Measurements from ENCODE around the gene LDLR.

The LDLR gene

GRCh38 chr19:11151181-11151580, 61.9 kb downstream of the LDLR start:
- no peak for ATAC-seq
- TF ChIP-seq ARNTL (CRISPR knock-in tag; IDR thresholded peaks at IDR 0.05; ENCODE audit: borderline replicate concordance, low read depth) (no peak), ZFP30 (CRISPR knock-in tag; IDR thresholded peaks at IDR 0.05) (no peak), POU6F1 (CRISPR knock-in tag; IDR thresholded peaks at IDR 0.05; ENCODE audit: borderline replicate concordance, low read depth) (no peak), CSRNP3 (CRISPR knock-in tag; IDR thresholded peaks at IDR 0.05) (no peak), BACH2 (CRISPR knock-in tag; IDR thresholded peaks at IDR 0.05; ENCODE audit: borderline replicate concordance) (no peak), PATZ1 (CRISPR knock-in tag; IDR thresholded peaks at IDR 0.05; ENCODE audit: borderline replicate concordance) (no peak), ZNF565 (CRISPR knock-in tag; conservative IDR thresholded peaks at IDR 0.05; ENCODE audit: low read depth) (no peak), PPARA (CRISPR knock-in tag; IDR thresholded peaks at IDR 0.05; ENCODE audit: borderline replicate concordance) (no peak), ESRRG (CRISPR knock-in tag; IDR thresholded peaks at IDR 0.05) (no peak), ZNF70 (CRISPR knock-in tag; IDR thresholded peaks at IDR 0.05) (no peak), TCF4 (CRISPR knock-in tag; IDR thresholded peaks at IDR 0.05; ENCODE audit: borderline replicate concordance) (no peak), CSDC2 (CRISPR knock-in tag; IDR thresholded peaks at IDR 0.05) (no peak)

- peak; percentile 35 for ATAC-seq
- TF ChIP-seq CSDC2 (CRISPR knock-in tag; IDR thresholded peaks at IDR 0.05) (no peak), ISL1 (CRISPR knock-in tag; IDR thresholded peaks at IDR 0.05) (0 out of 2 replicates have a peak, but pooled peaks have one; percentile 6)
Measured at GRCh38 chr19:11152318-11153062, 63.2 kb downstream of the LDLR start.

GRCh38 chr19:11154683-11155047, 65.4 kb downstream of the LDLR start:
- TF ChIP-seq ZNF70 (CRISPR knock-in tag; IDR thresholded peaks at IDR 0.05): no peak
- no peak for TF ChIP-seq CSRNP3 (CRISPR knock-in tag; IDR thresholded peaks at IDR 0.05)
- TF ChIP-seq ESRRG (CRISPR knock-in tag; IDR thresholded peaks at IDR 0.05): no peak
- no peak for TF ChIP-seq POU6F1 (CRISPR knock-in tag; IDR thresholded peaks at IDR 0.05; ENCODE audit: borderline replicate concordance, low read depth)
- no peak for TF ChIP-seq RARB (CRISPR knock-in tag; IDR thresholded peaks at IDR 0.05)
- no peak for TF ChIP-seq ZNF565 (CRISPR knock-in tag; conservative IDR thresholded peaks at IDR 0.05; ENCODE audit: low read depth)
- no peak for TF ChIP-seq TOX (CRISPR knock-in tag; IDR thresholded peaks at IDR 0.05; ENCODE audit: borderline replicate concordance)
- no peak for TF ChIP-seq CSDC2 (CRISPR knock-in tag; IDR thresholded peaks at IDR 0.05)
- ATAC-seq: no peak

- TF ChIP-seq ZFP3 (CRISPR knock-in tag; IDR thresholded peaks at IDR 0.05) (peak; percentile 99), CSRNP3 (CRISPR knock-in tag; IDR thresholded peaks at IDR 0.05) (no peak)
- ATAC-seq: peak; percentile 97
Measured at GRCh38 chr19:11155373-11156120, 66.3 kb downstream of the LDLR start, which contains the start of gene SPC24. Gene SPC24 (minus strand): TSS chr19:11155782. CDS start chr19:11155776, 6 bp downstream.

All from SK-N-SH treated with all-trans-retinoic acid at 6 μM for 48 hours (cell line).